Ascending aorta (tissue), 2 donors: ENCODE data around the gene FOXP1. TPM values are rescaled to one million over a fixed set of nuclear protein-coding genes. Genes with fewer than 3 reads are reported as not detected.

Experiments used
- DNase-seq, 2 donors: peaks; one replicate each; pipeline ENCODE4 v3.0.0-alpha.2; 2019; ENCODE audit warnings: low spot score in 2 of 2
- H3K27ac ChIP-seq, 2 donors: fragments of 200-600 bp; sonication (generic); one replicate each; pipeline ENCODE4 v1.5.1; 2016 to 2017; ENCODE audit warnings: mild to moderate bottlenecking in 1 of 2
- H3K27me3 ChIP-seq: fragments of 200-600 bp; sonication (generic); one replicate; pipeline ENCODE4 v1.5.1; 2017
- H3K36me3 ChIP-seq, 2 donors: fragments of 200-600 bp; sonication (generic); one replicate each; pipeline ENCODE4 v1.5.1; 2016
- H3K4me1 ChIP-seq, 2 donors: fragments of 200-600 bp; sonication (generic); one replicate each; pipeline ENCODE4 v1.5.1; 2016 to 2017; ENCODE audit warnings: mild to moderate bottlenecking in 1 of 2
- H3K4me3 ChIP-seq, 2 donors: fragments of 200-600 bp; sonication (generic); one replicate each; pipeline ENCODE4 v1.5.1; 2016 to 2017; ENCODE audit warnings: mild to moderate bottlenecking in 1 of 2
- H3K9me3 ChIP-seq, 2 donors: fragments of 200-600 bp; sonication (generic); one replicate each; pipeline ENCODE4 v1.5.1; 2016
- CTCF ChIP-seq, 3 experiments: fragments of 200-600 bp in 2 of 3; fragments of 450-650 bp in 1 of 3; sonication (generic) in 2 of 3; IDR thresholded peaks; one replicate each; pipeline ENCODE4 v1.5.1; 2016 to 2019; ENCODE audit warnings: antibody characterized with exemption in 3 of 3, mild to moderate bottlenecking in 1 of 3, moderate library complexity in 1 of 3
- intact Hi-C: fragments of 100-400 bp; cut with DNase I; formaldehyde crosslinking; loops from one replicate; pipeline ENCODE4 v1.15.1; 2023
- total RNA-seq: library from RNA; depleted of rRNA; stranded (reverse); fragments of >200 nt; gene quantifications from one replicate; pipeline ENCODE4 v1.1.0, GENCODE V29; 2016

The FOXP1 gene
- total RNA-seq, 1 donor from 2014 or later, result 171 TPM

DNA sequence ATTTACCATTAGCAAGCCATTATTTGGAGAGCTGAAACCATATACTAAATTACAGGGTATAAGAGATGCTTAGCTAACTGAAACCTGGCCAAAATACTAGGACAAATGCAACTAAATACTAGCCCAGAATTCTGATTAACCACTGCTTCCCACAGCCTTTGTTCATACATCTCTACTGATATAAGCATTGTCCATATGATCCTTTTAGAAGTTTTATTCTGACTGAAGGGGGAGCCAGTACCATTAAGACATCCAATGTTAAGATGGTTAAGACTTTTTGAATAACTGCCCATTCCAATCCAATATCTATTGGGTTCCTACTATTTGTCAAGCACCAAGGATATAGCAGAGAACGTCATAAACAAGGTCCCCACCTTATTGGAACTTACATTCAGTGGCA is 421.3 kb downstream of the FOXP1 start:
- H3K27me3 ChIP-seq, result no peaks in the 10 kb centered on the region
- no peak for DNase-seq
- no peak for TF ChIP-seq CTCF (IDR thresholded peaks at IDR 0.05)
- intact Hi-C loops, result loop anchor here (2.0 kb wide), 1 partner anchor 17 kb away; no protein-coding TSS in a partner anchor
- H3K4me3 ChIP-seq, result no peak overlapping the region
- peak overlapping the region; percentile 68 to 87 for H3K27ac ChIP-seq
- peaks cover 7 to 24% of the 10 kb centered on the region in 2 donors for H3K4me1 ChIP-seq
- no peaks in the 10 kb centered on the region for H3K36me3 ChIP-seq
- H3K9me3 ChIP-seq, result peaks cover 0 to 7% of the 10 kb centered on the region in 2 donors

DNA sequence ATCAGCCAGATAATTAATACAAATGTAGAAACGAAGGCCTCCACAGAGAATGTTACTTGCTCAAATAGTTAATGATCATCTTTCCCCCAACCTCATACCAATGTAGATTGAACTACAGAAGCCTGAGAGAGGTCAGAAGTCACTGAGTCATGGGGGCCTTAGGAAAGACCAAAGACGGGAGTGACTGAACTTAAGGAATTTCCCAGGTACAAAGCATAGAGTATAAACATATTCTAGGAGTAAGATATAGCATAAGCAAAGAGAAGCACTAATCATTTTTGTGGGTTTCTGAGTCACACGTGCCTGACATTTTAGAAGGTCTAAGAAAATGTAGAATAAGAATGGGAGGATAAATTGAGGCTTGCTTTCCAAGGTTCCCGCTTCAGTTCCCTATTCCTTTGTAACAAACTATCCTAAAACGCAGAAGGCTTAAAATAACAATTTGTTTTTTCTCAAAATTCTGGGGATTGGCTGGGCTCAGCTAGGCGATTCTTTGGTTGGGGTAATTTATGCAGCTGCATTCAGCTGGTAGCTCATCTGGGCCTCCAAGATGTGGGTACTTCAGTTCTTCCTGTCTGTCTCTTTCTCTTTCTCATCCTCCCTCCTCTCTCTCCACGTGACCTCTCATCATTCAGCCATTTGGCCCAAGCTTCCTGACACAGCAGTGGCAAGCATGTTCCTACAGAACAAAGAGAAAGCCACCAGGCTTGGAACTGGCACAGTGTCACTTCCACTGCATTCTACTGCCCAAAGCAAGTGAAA is 422.6 kb downstream of the FOXP1 start:
- Histone ChIP-seq H3K27me3 (no peaks in the 10 kb centered on the region), H3K27ac (peak overlapping the region; percentile 30 to 87), H3K9me3 (peaks cover 0 to 7% of the 10 kb centered on the region in 2 donors), H3K4me3 (no peak overlapping the region), H3K4me1 (peaks cover 10 to 24% of the 10 kb centered on the region in 2 donors), H3K36me3 (no peaks in the 10 kb centered on the region)
- no peak for TF ChIP-seq CTCF (IDR thresholded peaks at IDR 0.05)
- no peak for DNase-seq
- intact Hi-C loops, result no loop called here

GRCh38 chr3:71156062-71156665 is 427.4 kb downstream of the FOXP1 start:
- Histone ChIP-seq H3K4me1 (peaks cover 3 to 13% of the 10 kb centered on the region in 2 donors), H3K36me3 (no peaks in the 10 kb centered on the region), H3K9me3 (peaks cover 0 to 2% of the 10 kb centered on the region in 2 donors), H3K4me3 (no peak overlapping the region), H3K27ac (peak overlapping the region; percentile 59 to 62), H3K27me3 (no peaks in the 10 kb centered on the region)
- DNase-seq, result no peak
- intact Hi-C loops, result no loop called here
- no peak for TF ChIP-seq CTCF (IDR thresholded peaks at IDR 0.05)

- Histone ChIP-seq H3K4me1 (peaks cover 3 to 13% of the 10 kb centered on the region in 2 donors), H3K36me3 (no peaks in the 10 kb centered on the region), H3K4me3 (no peak overlapping the region), H3K27me3 (no peaks in the 10 kb centered on the region), H3K27ac (no peak overlapping the region), H3K9me3 (no peaks in the 10 kb centered on the region)
- intact Hi-C loops, result no loop called here
- TF ChIP-seq CTCF (IDR thresholded peaks at IDR 0.05), result no peak
- DNase-seq, result no peak
These were observed 428.7 kb downstream of the FOXP1 start for GRCh38 chr3:71154846-71155245.

GRCh38 chr3:71153713-71154112 is 429.8 kb downstream of the FOXP1 start:
- TF ChIP-seq CTCF (IDR thresholded peaks at IDR 0.05), result no peak
- H3K4me3 ChIP-seq, result no peak overlapping the region
- no peaks in the 10 kb centered on the region for H3K36me3 ChIP-seq

More at GRCh38 chr3:71153713-71154112, 429.8 kb downstream of the FOXP1 start:
- peaks cover 3 to 12% of the 10 kb centered on the region in 2 donors for H3K4me1 ChIP-seq
- intact Hi-C loops, result no loop called here
- no peaks in the 10 kb centered on the region for H3K9me3 ChIP-seq
- no peaks in the 10 kb centered on the region for H3K27me3 ChIP-seq
- no peak overlapping the region for H3K27ac ChIP-seq
- DNase-seq, result no peak
